ENCODE measurements around the gene PKHD1. TPM values are rescaled to one million over a fixed set of nuclear protein-coding genes. Genes with fewer than 3 reads are reported as not detected.

Gene PKHD1
- total RNA-seq, 1 donor from 2014 or later: 0.06 TPM

DNA sequence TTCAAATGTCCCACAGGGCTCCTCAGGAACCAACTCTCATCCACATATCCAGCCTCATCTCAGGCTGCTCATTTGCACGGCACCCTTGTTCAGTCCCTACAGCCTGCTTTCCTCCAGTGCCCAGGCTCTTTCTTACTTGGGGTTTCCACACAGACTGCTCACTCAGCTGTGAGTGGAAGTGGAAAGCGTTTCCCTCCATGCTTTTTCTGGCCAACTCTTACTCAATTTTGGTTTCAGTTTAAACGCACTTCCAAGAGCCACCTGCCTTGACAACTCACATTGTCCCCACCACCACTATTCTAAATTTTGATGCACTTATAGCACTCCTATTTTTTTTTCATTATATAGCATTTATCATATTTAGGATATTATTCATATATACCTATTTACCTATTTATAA is 367.1 kb downstream of the PKHD1 start:
- no peak for DNase-seq (ENCODE audit: extremely low read depth, low read depth, low spot score)

DNA sequence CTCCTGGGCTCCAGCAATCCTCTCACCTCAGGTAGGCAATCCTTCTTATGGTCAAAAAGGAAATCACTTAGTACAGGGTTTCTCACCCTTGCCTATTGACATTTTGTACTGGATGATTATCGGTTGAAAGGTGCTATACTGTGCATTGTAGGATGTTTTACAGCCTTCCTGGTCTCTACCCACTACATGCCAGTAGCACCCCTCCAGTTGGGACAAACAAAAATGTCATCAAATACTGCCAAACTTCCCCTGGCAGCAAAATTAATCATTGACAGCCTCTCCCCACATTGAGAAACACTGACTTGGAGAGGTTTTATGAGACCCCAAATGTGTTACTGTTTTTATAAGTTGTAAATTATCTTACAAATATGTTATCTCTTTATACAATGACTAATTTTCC is 368.1 kb downstream of the PKHD1 start:
- DNase-seq (ENCODE audit: extremely low read depth, low read depth, low spot score): no peak

DNA sequence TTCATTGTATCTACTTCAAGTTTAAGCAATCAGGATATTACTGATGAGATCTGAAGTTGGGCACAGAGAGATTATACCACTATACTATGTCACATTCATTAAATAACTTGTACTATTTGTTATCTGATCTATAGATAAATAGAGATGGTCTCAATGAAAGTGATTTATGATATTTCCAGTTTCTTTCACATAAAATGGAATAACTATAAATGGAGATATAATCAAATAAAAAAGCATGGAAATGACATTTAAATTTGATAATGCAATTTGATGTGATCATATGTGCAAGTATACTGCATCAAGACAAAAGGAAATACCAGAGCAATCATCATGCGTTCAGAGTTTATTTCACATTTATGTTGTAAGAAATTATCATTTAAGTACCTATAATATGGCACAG is 368.9 kb downstream of the PKHD1 start:
- no peak for DNase-seq (ENCODE audit: extremely low read depth, low read depth, low spot score)

DNA sequence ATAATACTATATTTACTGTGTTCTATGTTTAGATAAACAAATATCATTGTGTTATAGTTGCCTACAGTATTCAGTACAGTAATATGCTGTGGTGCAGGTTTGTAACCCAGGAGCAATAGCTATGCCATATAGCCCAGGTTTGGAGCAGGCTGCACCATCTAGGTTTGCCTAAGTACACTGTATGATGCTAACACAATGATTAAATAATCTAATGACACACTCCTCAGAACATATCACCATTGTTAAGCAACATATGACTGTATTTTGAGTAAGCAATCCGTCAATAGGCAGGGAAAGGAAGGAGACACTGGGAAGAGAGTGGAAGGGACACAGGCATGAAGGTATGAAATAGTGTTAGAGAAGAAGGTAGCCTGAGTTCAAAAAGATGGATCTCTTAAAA is 369.9 kb downstream of the PKHD1 start:
- DNase-seq (ENCODE audit: extremely low read depth, low read depth, low spot score): no peak

DNA sequence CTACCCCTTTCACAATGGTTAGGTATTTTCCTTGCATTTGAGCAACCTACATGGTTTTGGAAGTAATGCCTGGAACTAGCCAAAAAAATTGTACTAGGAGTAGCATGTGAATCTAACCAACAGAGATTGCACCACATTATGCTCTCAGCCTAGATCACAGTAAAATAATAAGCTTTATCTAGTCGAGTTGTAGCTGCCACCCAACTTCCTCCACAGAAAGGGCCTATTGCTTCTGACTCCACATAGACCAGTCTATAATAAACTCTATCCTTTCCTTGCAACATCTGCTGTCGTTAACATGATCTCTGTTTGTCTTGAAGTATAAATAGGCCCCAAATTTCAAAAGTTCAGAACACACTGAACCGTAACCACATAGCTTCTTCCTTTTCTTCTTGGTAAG is 375.5 kb downstream of the PKHD1 start:
- DNase-seq (ENCODE audit: extremely low read depth, low read depth, low spot score): no peak

DNA sequence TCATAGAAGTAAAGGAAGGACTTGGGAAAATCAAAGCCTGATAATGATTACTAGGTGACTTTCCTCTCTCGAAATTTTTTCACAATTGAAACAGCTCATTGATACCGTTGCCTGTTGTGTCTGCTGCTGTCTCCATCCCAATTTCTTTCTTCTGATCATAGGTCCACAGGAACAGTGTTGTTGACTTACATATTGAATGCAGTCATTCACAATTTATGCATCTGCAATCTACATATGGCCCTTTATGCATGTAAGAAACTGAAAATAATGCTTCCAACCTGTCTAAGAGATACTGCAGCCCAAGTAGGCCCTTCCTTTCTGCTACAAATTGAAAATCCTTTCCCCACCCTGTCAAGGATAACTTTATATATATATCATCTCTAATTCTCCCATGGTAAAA is 381.3 kb downstream of the PKHD1 start:
- no peak for DNase-seq (ENCODE audit: extremely low read depth, low read depth, low spot score)

DNA sequence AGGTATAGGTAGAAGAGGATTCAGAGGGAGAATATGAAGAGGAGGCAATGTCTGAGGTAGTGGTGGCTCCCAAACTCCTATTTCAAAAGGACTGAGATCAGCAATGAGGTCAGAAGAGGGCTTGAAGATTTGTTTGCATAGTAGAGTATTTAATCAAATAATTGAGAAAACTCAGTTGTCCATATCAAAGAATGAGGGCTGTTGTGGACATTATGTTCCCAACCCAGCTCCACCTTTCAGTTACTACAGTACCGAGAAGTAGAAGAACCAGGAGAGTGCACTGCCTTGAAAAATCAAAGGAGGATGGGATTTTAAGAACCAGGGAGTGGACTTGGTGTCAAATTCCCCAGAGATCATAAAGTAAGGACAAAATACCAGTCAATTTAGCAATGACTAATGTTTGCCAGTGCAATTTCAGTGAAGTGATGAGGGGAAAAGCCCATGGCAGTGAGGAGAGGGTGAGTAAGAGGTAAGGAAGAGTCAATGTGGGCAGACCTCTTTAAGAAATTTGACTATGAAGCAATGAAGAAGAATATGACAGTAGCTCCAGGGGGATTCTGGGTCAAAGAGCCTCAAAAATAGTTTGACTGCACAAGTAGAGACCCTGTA is 382.4 kb downstream of the PKHD1 start:
- no peak for DNase-seq (ENCODE audit: extremely low read depth, low read depth, low spot score)

DNA sequence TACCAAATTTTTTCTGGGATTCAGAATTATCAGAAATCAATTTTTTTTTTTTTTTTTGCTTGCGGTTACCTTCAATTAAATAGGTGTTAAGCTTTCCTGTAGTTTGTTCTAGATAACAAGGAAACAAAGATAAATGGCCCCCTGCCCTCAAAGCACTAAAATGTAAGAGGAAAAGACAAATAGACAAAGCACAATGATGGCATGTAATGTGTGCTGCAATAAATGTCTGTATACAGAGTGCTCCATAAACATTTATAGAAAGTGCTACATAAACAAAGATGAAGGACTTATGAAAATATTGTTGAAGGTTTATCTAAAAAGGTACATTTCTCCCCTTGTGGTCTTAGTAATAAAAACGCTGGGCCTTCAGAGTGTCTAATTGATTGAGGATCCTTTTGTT is 384.6 kb downstream of the PKHD1 start:
- DNase-seq (ENCODE audit: extremely low read depth, low read depth, low spot score): no peak

DNA sequence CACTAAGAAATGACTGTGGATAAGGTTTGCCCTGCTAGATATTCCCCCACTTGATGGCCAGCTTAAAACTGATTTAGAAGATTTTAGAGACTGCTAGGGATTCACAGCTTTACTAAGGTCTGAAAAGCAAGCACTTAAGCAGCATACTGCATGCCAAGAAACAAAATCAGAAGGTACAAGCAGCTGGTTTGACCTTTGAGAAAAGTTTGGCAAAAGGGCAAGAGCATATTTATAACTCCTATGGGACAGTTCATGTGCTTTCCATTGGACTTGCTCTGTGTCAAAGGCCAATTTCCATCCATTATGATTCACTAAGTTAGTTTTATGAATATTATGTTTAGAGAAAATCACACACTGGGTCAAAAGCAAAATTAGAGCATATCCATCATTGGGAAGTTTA is 402.8 kb downstream of the PKHD1 start:
- no peak for DNase-seq (ENCODE audit: extremely low read depth, low read depth, low spot score)

DNA sequence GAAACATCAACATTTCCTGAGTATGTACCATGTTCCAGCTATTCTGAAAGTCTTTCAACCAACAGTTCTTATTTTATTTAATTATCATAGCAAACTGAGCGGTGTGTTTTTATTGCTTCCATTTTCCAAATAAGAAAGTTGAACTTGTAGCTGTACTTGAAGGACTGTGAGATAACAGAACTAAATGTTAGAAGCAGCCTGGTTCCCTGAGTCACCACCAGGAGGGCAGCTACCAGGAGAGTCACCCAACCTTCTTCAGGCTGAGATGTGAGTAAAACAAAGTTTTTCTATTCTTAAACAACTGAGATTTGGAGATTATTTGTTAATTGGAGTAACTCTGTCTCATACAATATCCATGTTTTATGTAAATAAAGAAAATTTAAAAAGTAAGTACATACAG is 403.4 kb downstream of the PKHD1 start:
- no peak for DNase-seq (ENCODE audit: extremely low read depth, low read depth, low spot score)

DNA sequence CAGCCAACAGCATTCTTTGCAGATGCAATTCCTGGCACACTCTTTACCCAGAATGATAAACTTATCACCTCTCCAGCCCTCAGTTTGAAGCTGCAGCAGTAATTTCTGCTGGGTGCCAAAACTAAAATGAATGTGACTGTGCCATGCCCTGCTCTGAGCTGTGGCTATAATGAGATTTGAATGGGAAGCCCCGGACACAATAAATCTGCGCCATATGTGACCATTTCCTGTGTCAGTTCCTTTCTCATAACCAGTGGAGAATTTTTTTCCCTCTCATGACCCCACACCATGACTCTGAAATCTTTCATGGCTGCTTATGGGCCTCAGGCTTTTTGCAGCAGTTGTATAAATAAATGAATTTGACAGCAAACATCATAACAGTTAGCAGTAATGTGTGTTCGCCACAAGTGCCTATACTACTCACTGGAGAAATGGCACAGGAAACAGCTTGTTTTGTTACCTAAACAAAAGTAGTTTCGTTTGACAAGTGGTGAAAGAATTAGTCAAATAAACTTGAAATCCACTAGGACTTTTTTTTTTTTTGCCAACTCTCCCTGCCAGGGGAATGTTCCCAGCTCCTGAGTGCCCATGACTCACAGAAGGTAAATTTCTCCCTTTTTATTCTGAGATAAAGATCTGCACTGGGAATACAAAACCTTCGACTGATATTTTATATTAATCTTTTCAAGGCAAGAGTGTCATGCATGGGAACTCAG is 408.4 kb downstream of the PKHD1 start:
- no peak for DNase-seq (ENCODE audit: extremely low read depth, low read depth, low spot score)

DNA sequence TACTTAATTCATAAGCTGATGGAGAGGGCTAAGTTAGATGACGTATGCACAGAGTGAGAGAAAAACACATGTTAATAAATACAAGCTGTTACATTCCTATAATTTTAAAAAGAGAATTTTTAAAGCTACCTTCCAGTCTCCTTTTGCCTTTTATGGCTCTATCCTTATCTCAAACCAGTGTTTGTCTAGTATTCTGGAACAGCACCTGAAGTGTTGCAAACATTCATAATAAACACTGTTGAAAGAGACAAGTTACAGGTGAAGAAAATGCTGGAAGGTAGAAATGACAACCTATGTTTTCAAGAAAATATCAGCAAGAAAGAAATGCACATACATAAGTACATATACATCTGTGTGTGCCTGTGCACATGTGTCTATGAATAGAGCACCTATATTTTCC is 409.1 kb downstream of the PKHD1 start:
- no peak for DNase-seq (ENCODE audit: extremely low read depth, low read depth, low spot score)

DNA sequence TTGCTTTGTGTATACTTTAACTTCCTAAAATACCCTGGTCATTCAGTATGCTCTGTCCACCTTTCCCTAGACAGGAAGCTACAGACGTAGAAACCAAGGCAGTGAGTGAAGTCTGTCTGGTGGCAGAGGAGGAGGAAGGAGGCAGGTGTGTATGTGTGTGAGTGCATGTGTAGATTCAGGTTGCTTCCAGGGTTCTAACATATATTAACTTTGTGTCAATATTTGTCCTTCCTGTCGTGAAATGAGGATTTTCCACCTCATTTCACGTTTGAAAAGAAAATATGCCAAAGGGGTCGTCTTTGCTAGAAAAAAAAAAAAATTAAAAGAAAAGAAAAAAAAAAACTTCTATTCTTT is 411.5 kb downstream of the PKHD1 start:
- DNase-seq (ENCODE audit: extremely low read depth, low read depth, low spot score): no peak

DNA sequence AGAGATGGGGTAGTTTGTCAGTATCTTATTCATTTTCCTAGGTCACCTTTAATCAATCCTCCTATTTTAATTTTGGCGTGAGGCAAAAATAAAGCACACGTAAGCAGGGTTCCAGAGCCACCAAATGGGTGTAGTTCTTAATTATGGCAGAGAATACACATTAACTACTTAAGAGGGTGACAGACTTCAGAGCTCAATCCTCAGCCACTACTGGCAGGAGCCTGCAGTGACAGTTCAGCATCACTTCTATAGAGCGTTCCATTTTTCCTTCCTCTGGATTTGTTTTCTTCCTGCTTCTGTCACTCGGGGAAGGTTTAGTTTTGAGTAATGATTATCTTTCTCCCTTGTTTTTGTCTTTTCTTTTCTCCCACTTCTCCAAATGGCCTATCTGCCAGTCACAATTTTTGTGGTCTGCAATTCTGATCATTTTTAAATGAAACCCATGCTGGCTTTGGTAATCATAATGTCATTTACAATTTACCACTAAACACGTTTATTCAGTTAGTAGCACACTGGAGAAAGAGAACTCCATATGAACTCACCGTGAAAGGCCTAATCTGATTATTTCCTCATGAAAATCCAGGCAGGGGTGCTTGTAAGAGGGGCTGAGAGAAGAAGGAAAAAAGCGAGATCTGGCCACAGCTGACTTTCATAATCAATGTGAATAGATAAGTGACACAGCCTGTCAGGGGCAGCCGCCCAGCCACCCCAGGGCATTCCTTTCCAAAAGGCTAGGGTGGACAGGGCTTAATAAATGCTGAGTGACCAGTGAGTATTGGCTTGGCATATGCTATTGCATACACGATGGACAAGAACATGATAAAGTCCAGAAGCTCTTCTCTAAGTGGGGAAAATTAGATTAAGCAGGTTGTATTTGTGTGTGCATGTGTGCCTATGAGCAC is 412.1 kb downstream of the PKHD1 start:
- no peak for DNase-seq (ENCODE audit: extremely low read depth, low read depth, low spot score)

DNA sequence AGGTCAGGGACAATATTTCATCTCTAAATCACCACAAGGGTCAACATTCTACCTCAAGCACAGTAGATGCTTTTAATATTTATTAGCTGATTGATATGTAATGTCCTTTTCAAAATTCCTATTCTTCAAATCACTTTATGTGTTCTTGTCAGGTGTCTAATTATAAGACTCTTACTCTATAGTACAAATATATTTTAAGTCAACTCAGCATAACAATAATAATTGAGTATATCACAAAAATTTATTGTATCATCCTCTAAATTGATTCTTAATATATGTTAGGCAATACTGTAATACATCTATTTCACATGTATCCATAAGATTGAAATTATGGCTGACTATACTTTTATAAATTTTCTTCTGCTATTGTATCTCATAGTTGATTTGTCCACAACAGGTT is 423.9 kb downstream of the PKHD1 start:
- no peak for DNase-seq (ENCODE audit: extremely low read depth, low read depth, low spot score)

DNA sequence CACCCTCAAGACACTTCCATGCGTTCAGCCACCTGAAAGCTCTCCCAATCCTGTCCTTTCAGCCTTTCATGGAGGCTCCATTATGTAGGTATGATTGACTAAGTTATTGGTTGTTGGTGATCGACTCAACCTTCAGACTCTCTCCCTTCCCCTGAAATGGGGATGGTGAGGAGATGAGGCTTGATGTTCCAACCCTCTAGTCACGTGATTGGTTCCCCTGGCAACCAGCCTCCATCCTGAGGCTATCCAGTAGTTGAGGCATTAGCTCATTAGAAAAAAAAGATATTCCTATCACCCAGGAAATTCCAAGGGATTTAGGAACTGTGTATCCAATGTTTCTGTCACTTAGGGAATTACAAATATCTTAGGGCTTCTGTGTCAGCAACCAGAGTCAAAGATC is 426.6 kb downstream of the PKHD1 start:
- no peak for DNase-seq (ENCODE audit: extremely low read depth, low read depth, low spot score)

DNA sequence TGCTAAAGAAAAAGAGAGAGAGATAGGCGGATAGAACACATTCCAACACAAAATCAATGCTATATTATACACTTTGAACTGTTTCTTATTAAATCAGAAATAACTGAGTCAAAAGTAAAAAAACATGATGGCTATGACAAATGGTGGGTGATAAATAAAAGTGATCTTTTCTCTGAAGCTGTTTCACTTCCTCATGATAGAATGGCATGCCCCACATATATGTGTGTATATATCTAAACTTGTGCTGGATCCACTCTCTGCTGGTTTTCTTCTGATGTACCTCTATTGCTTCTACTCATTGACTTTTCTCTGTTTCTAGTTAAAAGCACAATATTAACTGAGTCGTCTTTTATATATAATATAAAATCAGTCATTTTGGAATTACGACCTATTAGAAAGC is 429.9 kb downstream of the PKHD1 start:
- DNase-seq (ENCODE audit: extremely low read depth, low read depth, low spot score): no peak

DNA sequence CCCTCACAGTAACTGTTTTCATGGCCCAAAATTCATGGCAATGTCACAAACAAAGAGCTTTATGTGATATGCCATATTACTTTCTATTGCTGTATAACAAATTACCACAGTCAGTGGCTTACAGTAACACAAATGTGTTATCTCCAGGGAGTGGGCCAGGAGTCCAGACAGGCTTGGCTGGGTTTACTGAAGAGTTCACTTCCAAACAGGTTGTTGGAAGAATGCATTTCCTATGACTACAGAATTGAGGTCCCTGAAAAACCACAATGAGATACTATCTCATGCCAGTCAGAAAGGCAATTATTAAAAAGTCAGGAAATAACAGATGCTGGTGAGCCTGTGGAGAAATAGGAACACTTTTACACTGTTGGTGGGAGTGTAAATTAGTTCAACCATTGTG is 431.9 kb downstream of the PKHD1 start:
- no peak for DNase-seq (ENCODE audit: extremely low read depth, low read depth, low spot score)

DNA sequence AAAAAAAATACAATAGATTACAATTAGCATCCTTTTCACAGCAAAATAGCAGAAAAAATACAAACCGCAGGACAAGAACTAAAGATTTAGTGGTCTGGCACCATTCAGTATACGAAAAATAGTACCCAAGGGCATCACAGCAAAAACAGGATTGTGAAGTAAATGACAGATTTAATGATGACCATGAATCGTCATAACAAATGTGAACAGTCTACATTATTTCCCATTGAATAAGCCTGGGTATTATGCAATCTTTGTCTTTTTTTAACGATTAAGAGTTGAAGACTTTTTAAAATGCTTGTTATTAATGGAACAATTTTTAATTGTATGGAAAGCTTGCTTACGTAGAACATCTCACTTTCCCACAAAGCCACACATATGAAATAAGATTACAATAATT is 432.8 kb downstream of the PKHD1 start:
- DNase-seq (ENCODE audit: extremely low read depth, low read depth, low spot score): no peak

DNA sequence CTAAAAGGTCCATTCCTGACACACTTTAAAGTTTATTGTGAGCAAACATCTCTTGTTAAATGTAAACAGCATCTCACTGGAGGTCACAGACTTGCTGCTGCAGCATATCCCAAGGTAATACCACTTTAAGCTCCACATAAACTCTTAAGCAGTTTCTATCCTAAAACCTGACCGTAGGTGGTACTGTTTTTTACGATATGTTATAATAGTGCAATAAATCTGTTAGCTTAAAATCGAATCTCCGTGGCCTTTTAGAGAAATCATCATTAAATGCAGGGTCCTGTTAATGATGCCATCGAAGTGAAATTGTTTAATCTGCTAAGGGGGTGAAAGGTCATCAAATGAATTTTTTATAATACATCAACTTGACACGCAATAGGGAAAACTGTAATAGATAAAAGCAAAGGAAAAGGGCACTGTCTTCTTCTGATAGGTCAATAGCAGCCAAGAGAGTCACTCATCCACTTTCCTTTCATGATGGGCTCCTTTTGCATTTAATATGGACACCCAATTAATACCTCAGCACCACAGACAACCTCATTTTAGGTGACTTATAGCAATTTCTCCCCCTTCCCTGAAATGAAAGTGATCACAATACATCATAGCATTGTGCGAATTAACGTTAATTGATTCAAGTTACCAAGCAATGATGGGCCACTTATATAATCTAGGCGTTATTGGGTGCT is 436.1 kb downstream of the PKHD1 start:
- no peak for DNase-seq (ENCODE audit: extremely low read depth, low read depth, low spot score)

DNA sequence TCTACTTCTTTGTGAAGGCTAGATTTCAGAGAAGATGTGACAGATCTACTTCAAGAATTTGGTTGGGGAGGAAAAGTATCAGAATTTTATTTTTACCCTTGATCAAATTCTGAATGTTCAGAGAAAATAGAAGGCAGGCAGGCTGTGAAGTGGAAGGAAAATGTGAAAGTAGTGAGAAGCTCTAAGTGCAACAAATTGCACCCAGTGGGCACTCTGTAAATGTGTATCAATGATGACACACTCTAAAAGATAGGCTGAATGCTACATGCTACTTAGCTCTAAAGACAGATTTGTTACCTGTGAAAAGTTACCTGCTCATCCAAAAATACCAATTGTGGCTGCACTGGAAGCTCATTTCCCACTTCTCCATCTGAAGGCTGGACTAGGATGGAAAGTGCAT is 438.6 kb downstream of the PKHD1 start:
- no peak for DNase-seq (ENCODE audit: extremely low read depth, low read depth, low spot score)

Data from glomerular endothelial cell (primary cell).